Uterus (tissue), 2 donors: ENCODE measurements around the gene XIAP.

ENCODE experiments used
- POLR2A ChIP-seq, 2 donors: fragments of 450-650 bp; IDR thresholded peaks; one replicate each; pipeline ENCODE4 v1.6.1; 2016; ENCODE audit warnings: antibody characterized with exemption in 2 of 2, mild to moderate bottlenecking in 1 of 2, moderate library complexity in 1 of 2
- TF ChIP-seq, protein P1 (sequence below), 4 experiments: fragments of 200-600 bp in 2 of 4; fragments of 450-650 bp in 2 of 4; sonication (generic) in 2 of 4; IDR thresholded peaks; one replicate each; pipeline ENCODE4 v1.5.1; 2016 to 2019; ENCODE audit warnings: antibody characterized with exemption in 4 of 4, mild to moderate bottlenecking in 2 of 4, moderate library complexity in 1 of 4

DNA sequence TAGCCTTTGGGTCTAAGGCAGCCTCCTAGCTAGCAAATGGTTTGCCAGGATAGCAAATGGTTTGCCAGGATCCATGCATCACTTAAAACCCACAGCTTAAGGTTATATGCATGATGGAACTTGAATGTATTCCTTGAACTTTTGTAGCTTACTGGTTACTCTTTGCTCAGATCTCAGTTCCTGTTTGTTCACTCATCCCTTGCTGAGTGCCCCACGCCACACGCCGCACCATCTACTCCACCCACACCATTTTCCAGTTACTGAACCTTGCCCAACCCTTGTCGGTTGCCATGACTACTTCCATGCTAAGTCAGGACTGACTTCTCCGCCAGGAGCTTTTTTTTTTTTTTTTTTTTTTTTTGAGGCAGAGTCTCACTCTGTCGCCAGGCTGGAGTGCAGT lies 29.5 kb upstream of the XIAP start:
- TF ChIP-seq, protein P1, sequence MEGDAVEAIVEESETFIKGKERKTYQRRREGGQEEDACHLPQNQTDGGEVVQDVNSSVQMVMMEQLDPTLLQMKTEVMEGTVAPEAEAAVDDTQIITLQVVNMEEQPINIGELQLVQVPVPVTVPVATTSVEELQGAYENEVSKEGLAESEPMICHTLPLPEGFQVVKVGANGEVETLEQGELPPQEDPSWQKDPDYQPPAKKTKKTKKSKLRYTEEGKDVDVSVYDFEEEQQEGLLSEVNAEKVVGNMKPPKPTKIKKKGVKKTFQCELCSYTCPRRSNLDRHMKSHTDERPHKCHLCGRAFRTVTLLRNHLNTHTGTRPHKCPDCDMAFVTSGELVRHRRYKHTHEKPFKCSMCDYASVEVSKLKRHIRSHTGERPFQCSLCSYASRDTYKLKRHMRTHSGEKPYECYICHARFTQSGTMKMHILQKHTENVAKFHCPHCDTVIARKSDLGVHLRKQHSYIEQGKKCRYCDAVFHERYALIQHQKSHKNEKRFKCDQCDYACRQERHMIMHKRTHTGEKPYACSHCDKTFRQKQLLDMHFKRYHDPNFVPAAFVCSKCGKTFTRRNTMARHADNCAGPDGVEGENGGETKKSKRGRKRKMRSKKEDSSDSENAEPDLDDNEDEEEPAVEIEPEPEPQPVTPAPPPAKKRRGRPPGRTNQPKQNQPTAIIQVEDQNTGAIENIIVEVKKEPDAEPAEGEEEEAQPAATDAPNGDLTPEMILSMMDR (IDR thresholded peaks at IDR 0.05) = no peak
- TF ChIP-seq POLR2A (IDR thresholded peaks at IDR 0.05) = no peak
